ENCODE measurements around the gene CETN2.
"Not testable (repeated sequence)": the region's sequence is repeated elsewhere in the genome, so short reads cannot be mapped to it uniquely, and the experiment has no call there.

Gene CETN2

DNA sequence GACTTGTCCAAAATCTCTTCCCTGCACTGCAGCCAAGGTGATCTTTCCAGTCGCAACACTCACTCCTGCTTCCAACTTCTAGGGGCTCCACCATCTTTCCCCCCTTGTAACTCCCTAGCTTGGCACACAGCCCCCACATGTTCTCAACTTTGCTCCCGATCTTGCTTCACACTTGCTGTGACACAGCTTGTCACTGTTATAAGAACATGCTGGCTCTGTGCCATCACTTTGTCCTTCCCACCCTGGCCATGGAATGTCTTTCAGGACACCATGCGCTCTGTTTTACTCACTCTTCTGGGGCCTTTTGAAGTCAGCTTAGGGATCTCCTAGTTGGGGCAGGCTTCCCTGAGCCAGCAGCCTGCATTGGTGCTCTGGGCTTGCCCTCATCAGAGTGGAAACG, 2.8 kb upstream of the CETN2 start:
- DNase-seq (ENCODE audit: low read depth in 2 of 3, low spot score in 1 of 3), result no peak

DNA sequence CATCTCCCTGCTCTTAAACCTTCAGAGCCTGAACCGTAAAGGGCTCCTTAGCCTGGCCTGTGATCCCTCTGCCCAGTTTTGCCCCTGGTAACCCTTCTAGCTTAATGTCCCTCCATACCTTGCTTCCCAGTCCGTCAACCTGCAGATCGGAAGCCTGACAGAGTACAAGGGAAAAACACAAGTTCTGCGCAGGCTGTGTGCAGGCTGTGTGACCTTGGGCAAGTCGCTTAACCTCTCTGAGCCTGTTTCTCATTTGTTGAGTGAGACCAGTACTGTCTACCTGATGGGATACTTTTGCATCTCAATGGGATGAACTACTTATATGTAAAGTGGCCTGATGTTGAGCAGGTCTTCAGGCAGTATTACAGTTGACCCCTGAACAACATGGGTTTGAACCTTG, 2.0 kb upstream of the CETN2 start:
- no peak for DNase-seq (ENCODE audit: low read depth in 2 of 3, low spot score in 1 of 3)

DNA sequence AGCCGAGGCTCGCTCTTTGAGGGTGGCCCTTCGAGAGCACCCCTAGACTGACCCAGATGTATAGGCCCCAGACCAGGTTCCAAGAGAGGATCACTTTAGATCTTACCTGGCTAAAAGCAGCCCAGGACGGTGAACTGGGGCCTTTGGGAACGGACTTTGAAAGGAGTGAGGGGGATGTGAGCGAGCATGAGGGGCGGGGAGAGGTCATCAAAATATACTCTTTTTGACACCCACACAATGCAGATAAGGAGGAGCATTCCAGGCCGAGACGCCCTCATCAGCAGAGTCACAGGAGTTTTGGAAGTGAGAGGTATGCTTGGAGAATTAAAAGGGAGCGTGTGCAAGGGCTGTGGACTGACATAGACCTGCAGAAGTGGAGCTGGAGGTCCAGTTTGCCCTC, 834 bp upstream of the CETN2 start:
- DNase-seq (ENCODE audit: low read depth in 2 of 3, low spot score in 1 of 3), result no peak

DNA sequence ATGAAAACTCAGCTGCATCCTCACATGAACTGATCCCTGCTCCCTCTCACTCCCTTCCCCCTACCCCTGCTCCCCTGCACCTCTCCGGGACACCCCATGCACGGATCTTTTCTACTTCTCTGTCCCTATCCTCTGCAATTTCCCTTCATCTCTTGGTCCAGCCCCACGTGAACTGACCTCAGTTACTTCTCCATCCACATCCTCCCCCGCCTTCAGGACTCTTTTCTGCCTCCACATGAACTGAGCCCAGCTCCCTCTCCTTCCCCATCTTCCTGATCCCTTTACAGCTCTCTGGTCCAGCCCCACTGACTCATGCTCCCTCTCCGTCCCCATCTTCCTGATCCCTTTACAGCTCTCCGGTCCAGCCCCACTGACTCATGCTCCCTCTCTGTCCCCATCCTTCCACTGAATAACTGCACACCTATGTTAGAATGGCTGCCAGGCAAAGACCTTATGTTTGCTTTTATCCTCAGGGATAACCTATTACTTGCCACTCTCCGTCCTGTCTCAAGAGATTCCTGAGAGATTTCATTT, 5.6 kb downstream of the CETN2 start:
- no peak for DNase-seq (ENCODE audit: low read depth in 2 of 3, low spot score in 1 of 3)

DNA sequence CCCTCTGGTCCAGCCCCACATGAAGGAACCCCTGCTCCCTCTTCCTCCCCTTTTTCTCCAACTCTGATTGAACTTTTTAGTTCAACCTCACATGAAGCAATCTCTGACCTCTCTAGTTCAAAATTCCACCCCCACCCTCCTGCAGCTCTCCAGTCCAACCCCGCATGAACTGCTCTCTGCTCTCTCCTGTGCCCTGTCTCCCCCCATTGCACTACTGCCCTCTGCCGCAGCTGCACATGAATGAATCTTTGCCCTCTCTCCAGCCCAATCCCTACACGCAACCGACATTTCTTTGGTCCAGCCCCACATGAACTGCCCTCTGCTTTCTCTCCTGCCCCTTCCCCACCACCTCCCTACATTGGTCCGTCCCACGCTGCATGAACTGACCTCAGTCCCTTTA, 6.9 kb downstream of the CETN2 start:
- DNase-seq (ENCODE audit: low read depth in 2 of 3, low spot score in 1 of 3), result no peak

DNA sequence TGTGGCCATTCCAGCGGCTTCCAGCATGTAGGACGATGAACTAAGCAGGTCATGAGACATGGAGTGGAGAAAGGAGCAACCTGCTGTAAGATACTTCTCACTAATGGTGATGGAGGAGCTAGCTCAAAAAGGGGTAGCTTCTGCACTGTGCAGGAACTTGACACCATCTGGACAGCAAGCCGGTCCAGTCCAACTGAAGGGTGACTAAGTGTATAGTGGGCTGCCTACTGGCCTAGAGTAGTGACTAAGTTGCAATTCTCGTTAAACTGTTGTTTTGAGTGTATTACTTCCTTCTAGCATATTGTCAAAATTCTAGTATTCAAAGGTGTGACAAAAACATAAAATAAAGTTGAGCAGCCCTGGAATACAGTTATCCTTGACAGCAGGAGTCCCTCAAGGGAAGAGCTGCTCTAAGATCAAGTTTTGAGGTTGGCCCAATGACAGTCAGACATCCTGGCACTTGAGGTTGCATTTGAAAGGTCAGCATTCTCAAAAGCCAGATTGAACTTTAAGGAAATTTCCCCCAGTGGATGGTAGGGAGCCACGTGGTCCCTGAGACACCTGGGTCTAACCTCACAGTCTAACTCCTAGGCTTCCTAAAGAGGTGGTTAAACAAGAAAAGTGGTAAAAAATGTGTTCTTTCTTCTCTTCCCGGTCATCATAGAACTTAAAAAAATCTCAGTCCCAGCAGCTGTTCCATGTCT, 8.0 kb downstream of the CETN2 start:
- DNase-seq (ENCODE audit: low read depth in 2 of 3, low spot score in 1 of 3), result no peak

DNA sequence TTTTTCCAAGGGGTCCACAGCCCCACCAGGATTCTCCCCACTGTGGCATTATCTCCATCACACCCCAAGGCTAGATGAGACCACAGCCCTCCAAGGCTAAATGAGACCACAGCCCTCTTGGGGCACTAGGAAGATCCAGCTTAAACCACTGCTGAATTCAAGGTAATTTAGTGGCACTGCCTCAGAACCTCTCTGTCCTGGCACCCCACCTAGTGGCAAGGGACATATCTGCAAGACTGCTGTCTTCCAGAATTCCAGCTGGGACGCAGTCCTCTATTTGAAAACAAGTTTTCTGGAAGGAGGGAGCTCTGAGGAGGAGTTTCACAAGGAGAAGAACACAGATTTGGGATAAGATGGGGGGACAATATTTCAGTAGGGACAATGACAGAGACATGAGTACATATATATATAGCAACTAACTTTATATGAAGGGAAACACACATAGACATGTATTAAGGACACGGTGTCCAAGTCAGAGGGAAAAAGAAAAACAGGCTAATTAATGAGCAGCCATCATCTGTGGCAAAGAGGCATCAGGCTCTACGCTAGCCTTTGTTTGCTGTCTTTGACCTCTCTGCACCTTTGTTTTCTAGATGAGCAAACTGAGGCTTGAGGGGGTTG, 9.3 kb downstream of the CETN2 start:
- DNase-seq (ENCODE audit: low read depth in 2 of 3, low spot score in 1 of 3), result peak in 1 of 3 donors; percentile 19

DNA sequence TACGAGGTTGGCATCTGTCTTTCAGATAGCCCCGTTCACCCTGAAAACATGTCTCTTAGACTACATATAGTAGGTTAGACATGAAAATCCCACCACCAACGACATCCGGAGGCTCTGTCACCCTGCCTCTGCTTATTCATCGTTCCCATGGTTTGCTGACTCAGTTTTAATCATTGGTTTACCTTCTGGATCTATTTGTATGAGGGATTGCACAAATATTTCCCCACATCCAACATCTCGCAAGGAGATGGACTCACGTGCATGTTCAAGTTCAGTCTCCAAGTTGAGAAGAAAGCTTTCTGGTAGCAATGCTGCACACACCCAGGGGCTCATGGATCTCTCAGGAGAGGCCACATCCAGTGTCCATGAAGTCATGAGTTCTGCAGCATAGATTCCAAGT, 10.8 kb downstream of the CETN2 start:
- DNase-seq (ENCODE audit: low read depth in 2 of 3, low spot score in 1 of 3), result no peak

DNA sequence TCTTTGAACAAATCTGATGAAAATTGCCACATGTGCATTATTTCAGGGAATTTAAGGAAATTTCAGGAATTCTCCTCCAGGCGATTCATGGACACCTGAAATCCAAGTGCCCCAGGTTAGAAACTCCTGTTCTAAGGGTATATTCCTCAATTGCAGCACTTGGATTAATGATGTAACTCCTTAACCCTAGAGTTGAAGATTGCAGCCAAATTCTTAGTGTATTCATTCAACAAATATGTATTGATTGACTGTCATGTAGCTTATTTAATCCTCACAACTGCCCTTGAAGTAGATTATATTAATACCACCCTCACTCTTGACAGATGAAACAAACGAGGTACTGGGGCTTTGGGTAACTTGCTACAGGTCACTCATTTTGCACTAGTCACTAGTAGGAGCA, 11.3 kb downstream of the CETN2 start:
- no peak for DNase-seq (ENCODE audit: low read depth in 2 of 3, low spot score in 1 of 3)

DNA sequence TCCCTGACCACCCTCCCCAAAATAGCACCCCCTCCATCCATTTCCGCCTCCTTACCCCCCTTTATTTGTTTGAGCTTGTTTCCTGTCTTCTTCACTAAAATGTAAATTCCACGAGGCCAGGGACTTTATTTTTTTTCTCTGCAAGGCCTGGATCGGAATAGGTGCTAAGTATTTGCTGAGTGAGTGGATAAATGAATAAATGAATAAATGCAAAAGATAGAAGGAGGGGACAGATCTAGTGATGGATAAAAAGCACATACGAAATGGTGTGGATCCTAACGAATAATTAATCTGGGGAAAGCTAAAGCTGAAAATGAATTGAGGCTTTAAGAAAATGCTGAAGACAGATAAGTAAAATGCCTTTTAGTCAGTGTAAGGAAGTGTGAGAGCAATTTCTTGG, 12.2 kb downstream of the CETN2 start:
- no peak for DNase-seq (ENCODE audit: low read depth in 2 of 3, low spot score in 1 of 3)

DNA sequence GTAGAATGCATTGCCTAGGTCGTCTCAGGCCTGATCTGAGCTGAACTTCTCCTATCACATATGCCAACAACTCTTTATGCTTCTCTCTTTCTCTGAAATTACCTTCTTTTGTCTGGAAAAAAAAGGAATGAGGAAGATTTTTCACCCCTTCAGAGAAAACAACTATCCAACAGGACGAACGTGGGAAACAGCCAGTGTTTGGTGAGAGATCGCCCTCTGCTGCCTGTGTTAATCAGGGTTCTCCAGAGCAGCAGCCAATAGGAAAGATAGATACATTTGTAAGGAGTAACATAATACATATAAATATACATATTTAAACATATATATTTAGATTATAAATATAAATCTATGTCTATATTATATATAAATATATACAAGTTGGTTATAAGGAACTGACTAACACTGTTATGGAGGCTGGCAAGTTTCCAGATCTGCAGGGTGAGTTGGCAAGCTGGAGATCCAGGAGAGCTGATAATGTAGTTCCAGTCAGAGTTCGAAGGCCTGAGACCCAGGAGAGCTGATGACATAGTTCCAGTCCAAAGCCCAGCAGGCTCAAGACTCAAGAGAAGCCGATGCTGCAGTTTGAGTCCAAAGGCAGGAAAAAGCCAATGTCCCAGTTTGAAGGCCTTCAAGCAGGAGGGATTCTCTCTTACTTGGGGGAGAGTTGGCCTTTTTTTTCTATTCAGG, 13.3 kb downstream of the CETN2 start:
- DNase-seq (ENCODE audit: low read depth in 2 of 3, low spot score in 1 of 3), result no peak

DNA sequence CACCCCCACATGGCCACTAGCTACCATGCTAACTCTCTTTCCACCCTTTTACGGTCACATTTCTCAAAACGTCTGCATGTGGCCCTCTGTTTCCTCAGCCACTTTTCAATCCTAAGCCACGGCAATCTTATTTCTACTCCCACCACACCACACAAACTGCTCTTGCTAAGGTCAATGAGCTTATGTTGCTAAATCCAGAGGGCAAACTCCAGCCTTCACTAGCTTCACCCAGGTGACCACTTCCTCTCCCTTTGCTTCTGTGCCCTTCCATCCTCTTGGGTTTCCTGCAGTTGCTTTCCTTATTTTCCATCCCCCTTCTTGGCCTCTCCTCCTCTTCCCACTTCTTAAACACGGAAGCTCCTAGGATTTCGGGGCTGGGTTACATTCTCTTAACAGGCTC, 16.5 kb downstream of the CETN2 start:
- no peak for DNase-seq (ENCODE audit: low read depth in 2 of 3, low spot score in 1 of 3)

DNA sequence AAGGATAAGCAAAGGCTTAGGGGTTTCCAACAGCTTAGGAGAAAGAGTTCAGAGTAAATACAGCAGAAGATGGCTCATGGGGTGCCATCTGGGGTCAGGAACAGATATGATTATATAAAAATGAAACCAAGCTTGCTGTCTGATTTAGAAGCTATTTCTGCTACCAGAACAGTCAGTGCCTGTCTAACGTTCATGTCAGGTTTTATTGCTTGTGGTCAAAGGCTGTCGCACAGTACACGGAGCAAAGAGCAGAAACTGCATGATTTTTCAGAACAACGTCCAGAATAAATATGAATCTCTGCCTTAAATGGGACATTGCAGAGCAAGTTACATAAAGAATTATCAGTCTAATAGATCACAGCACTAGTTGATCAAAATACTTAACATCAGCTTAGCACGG, 17.4 kb downstream of the CETN2 start:
- DNase-seq (ENCODE audit: low read depth in 2 of 3, low spot score in 1 of 3), result no peak

DNA sequence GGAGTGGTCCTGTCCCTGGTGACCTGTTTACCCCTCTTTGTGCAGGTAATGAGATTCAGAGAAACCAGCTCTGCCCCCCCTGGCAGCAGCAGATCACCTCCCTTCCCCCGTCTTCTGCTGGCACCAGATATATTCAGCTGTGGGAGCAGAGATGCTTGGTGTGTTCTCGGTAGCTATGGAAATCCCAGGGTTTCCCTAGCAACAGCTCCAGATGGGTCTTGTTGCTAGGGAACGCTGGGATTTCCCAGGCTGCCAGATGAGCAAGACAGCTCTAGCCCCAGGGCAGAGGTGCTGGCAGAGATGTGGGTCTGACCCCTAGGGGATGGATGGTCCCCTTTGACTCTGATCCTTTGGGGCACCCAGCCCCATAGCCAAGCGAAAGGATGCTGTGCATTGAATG, 20.2 kb downstream of the CETN2 start:
- no peak for DNase-seq (ENCODE audit: low read depth in 2 of 3, low spot score in 1 of 3)

DNA sequence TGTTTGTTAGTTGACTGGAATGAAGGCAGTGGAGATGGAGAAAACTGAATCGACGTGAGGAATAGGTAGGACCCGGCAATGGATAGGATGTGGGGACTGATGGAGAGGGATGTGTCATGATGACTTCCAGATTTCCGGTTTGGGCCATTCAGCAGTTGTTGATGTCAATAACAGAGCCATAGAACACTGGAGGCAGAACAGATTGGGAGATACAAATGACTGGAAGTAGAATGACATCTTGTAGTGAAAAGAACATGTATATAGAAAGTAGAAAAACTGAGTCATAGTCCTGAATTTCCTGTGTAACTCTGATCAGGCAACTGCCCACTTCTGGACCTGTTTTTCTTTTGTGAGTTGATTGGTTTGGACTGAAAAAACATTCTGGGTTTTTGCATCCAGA, 24.5 kb downstream of the CETN2 start:
- DNase-seq (ENCODE audit: low read depth in 2 of 3, low spot score in 1 of 3), result no peak

DNA sequence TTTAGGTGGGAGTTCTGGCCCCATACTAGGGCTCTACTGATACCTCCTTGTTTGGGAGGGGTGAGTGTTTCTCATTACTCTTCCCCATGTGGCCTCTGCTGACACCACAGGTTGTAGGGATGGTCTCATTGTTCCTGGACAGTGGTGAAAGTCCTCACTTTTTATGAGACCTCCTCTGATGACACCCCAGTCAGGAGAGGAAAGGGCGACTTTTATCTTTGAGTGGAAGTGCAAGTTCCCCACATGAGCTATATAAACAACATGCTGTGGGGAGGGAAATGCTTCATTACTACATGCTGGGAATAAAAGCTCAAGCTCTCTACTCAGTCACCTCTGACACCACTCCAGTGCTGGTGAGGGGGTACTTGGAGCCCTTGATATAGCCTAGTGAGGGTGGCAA, 31.6 kb downstream of the CETN2 start:
- no peak for DNase-seq (ENCODE audit: low read depth in 2 of 3, low spot score in 1 of 3)

DNA sequence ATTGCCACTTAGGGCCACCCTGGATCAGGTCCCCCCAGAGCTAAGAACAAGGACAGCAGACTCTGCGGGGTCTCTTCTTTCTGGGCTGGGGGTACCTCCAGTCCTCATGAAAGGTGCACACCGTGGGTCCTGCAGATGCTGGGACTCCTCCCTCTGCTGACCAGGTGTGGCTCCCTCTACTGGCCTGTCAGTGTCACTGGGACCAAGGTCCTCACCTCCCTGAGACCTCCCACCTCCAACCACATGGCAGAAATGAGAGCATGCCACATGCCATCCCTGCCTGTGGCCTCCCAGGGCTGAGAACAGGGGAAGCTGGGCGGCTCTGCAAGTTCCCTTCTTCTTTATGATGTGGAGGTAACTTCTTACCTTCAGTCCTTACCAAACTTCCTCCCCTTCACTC, 43.5 kb downstream of the CETN2 start:
- not testable (repeated sequence) for DNase-seq (ENCODE audit: low read depth in 2 of 3, low spot score in 1 of 3)

All from stimulated activated CD4-positive, alpha-beta T cell treated with anti-CD3 and anti-CD28 coated beads, Interleukin-12 subunit alpha, Interleukin-12 subunit beta, amount 100 ng/mL, for 48 hours (primary cell).